ENCODE data around the gene SLC35F2.
"Not testable (repeated sequence)": the region's sequence is repeated elsewhere in the genome, so short reads cannot be mapped to it uniquely, and the experiment has no call there.

Gene SLC35F2

DNA sequence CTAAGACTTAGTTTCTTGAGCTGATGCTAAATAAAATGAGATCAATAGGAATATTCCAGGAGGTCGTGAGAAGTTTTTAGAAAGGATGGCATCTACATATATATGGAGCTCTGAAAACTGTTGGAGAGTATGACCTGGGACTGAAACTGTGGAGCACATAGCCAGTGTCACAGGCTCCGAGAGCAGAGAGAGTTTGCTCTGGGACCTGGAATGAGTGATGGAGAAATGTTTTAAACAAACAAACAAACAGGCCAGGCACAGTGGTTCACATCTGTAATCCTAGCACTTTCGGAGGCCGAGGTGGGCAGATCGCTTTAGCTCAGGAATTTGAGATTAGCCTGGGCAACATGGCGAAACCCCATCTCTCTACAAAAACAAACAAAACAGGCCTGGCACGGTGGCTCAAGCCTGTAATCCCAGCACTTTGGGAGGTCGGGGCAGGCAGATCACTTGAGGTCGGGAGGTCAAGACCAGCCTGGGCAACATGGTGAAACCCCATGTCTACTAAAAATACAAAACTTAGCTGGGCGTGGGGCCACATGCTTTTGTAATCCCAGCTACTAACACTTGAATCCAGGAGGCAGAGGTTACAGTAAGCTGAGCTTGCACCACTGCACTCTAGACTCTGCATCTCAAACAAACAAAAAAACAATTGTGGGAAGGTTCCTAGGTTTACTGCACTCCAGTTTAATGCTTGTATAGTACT lies 67.1 kb downstream of the SLC35F2 start:
- DNase-seq (ENCODE audit: low read depth in 2 of 3, low spot score in 2 of 3), result no peak

DNA sequence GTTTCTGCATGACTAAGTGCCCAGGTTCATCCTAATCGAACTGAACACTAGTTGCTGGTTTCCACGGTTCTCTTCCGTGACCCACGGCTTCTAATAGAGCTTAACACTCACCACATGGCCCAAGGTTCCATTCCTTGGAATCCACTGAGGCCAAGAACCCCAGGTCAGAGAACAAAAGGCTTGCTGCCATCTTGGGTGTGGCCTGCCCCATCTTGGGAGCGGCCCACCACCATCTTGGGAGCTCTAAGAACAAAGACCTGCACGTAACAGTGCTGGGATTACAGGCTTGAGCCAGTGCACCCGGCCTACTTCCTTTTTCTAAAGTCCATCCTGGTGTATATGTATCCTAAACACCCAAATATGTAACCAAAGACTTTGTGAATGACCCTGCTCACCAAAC lies 68.8 kb downstream of the SLC35F2 start:
- no peak for DNase-seq (ENCODE audit: low read depth in 2 of 3, low spot score in 2 of 3)

DNA sequence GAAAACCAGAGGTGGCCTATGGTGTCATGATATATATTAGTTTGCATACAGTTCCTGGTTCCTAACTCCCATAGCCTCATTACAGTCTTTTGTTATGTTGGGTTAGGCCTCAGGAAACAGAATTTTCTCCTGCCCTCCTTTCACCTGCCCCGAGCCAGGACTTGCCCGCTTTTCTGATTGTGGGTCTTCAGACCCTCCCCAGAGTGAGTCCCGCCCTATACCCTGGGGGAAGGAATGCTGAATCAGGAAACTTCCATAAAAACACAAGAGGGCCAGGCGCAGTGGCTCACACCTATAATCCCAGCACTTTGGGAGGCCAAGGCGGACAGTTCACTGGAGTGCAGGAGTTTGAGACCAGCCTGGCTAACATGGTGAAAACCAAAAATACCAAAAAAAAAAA lies 70.9 kb downstream of the SLC35F2 start:
- no peak for DNase-seq (ENCODE audit: low read depth in 2 of 3, low spot score in 2 of 3)

DNA sequence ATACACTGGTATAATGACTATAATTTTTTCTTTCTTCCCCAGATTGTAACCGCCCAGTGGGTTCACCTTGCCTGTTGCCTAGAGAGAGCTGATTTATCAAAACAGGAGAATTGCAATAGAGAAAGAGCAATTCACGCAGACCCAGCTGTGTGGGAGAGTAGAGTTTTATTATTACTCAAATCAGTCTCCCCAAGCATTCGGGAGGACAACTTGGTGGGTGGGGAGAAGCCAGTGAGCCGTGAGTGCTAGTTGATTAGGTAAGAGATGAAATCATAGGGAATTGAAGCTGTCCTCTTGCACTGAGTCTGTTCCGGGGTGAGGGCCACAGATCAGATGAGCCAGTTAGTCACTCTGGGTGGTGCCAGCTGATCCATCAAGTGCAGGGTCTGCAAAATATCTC lies 73.2 kb downstream of the SLC35F2 start:
- peak in 1 of 3 experiments; percentile 2 for DNase-seq (ENCODE audit: low read depth in 2 of 3, low spot score in 2 of 3)

DNA sequence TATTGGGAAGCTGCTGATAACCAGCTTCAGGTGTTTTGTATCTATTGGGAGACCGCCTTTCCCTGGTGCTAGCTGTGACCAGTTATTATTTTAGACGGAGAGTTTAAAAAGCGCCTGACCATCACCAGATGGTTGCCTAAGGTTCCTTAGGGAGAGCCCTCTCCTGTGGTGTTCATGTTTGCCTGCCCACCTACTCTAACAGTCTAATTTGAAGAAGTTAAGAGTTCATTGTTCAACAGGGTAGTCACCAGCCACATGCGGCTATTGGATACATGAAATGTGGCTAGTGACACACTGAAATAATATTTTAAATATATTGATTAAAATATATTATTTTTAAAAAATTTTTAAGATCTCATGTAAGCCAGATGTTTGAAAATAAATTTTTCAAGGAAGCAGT lies 75.5 kb downstream of the SLC35F2 start:
- DNase-seq (ENCODE audit: low read depth in 2 of 3, low spot score in 2 of 3), result no peak

DNA sequence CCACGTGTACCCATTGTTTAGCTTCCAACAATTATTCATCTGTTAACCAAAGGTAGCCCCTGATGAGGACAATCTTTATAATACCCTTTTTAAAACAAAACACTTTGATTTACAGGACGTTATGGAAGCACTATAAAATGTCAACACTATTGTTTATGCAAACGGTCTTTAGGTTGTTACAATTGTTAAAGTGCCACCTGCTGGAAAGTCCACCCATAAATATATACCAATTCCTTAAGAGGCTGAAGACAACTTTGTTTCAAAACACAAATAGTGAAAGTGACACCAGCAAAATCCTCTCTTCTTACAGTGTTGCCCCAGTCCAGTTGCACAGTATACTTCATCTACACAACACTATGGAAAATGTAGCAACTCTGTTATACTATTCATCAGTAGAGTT lies 77.8 kb downstream of the SLC35F2 start:
- DNase-seq (ENCODE audit: low read depth in 2 of 3, low spot score in 2 of 3), result no peak

DNA sequence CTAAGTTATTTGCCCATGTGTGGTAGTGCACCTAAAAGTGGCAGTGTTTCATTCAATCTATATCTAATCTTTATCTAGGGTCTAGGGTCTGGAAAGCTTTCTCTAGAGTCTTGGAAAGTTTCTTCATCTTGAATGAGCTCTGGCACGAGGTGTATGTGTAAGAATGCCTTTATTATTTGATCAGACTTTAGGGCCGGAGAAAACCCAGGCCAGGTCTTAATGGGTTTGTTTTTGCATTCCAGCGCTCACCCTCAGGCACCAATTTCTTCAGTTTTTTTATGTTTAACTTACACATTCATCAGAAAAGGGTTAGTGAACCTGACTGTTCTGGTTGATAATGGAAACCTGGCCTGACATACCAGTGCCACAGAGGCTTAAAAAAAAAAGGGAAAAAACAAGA lies 78.5 kb downstream of the SLC35F2 start:
- DNase-seq (ENCODE audit: low read depth in 2 of 3, low spot score in 2 of 3), result no peak

DNA sequence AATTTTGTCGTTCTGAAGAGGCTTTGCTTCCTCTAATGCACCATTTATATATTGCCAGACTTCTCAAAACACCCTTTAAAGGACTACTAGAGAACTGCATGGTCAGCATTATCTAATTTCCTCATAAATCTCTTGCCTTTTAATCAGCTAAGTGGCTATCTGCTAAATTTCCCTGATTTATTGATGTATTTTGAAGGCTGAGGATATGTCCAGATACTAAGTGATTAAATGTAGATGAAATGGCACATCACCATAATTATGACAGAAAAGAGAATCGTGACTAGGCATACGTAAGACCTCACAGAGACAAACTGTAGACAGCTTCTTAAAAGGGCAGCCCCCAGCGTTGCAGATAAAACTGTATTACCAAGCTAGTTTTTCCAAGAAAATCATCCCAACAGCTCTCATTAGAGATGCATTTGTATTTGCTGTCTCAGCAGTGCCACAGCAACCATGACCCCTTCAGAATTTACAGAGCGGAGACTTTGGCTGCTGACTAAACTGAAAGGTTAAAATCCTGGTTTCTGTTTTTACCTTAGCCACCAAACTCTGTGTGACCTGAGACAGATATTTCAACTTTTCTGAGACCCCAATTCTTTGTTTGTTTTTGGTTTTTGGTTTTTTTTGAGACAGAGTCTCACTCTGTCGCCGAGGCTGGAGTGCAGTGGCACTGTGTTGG lies 79.6 kb downstream of the SLC35F2 start:
- no peak for DNase-seq (ENCODE audit: low read depth in 2 of 3, low spot score in 2 of 3)

DNA sequence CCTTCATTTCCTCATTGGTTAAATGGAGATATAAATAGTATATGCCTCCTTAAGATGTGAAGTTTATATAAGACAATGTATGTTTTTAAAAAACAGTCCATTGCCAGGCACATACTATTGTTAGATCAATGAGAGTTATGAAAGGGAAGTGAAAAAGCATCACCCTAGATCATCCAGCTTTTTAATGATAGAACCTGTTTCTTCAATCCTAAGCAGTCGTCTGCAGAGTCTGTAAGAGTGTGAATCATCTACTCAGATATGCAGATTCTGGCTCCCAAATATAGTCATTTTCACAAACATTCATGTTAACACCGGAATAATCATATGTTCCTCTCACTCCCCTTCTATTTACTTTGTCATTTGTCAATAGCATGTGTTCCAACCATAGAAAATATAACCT lies 81.5 kb downstream of the SLC35F2 start:
- DNase-seq (ENCODE audit: low read depth in 2 of 3, low spot score in 2 of 3), result no peak

DNA sequence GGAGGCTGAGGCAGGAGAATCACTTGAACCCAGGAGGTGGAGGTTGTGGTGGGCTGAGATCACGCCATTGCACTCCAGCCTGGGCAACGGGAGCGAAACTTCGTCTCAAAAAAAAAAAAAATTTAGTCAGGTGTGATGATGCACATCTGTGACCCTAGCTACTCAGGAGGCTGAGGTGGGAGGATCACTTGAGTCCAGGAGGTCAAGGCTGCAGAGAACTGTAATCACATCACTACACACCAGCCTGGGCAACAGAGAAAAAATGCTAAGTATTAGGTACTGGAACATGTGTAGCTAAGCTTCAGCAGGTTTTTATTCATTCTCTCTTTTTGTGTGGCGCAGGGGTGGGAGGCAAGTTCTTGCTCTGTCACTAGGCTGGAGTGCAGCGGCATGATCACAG lies 82.5 kb downstream of the SLC35F2 start:
- no peak for DNase-seq (ENCODE audit: low read depth in 2 of 3, low spot score in 2 of 3)

DNA sequence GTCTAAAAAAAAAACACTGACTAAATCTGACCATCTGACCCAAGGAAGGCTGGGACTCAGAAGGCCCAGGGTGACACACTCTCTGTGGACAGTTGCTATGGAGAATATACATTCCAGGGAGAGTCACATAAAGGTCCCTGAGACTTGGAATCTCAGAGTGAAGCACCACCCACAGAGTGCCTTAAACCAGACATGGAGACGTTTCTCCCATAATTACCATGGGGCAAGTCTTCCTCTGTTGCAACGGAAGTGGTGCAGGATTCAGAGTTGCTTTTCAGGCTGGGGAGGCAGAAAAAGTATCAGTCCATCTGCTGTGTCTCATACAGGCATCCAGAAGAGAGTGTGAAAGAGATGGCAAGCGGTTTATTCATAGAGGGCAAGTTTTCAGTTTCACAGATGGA lies 88.0 kb downstream of the SLC35F2 start:
- DNase-seq (ENCODE audit: low read depth in 2 of 3, low spot score in 2 of 3), result no peak

DNA sequence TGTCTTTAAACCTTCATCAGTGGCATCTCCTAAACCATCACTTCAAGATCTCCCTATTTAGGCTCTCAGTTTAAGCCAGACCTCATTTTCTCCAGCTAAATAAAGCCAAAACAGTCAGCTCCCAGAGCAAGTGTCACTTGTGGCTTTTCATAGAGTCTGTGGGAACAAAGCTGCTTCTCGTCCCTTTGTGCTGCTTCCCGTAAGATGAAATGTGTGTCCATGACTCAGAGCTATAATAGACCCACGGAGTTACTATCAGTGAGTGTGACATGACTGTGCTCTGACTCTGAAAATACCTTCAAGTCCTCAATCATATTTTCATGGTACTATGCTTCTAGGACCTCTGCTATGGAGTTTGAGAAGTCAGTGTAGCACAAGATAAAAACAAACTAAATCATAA lies 89.4 kb downstream of the SLC35F2 start:
- DNase-seq (ENCODE audit: low read depth in 2 of 3, low spot score in 2 of 3), result no peak

DNA sequence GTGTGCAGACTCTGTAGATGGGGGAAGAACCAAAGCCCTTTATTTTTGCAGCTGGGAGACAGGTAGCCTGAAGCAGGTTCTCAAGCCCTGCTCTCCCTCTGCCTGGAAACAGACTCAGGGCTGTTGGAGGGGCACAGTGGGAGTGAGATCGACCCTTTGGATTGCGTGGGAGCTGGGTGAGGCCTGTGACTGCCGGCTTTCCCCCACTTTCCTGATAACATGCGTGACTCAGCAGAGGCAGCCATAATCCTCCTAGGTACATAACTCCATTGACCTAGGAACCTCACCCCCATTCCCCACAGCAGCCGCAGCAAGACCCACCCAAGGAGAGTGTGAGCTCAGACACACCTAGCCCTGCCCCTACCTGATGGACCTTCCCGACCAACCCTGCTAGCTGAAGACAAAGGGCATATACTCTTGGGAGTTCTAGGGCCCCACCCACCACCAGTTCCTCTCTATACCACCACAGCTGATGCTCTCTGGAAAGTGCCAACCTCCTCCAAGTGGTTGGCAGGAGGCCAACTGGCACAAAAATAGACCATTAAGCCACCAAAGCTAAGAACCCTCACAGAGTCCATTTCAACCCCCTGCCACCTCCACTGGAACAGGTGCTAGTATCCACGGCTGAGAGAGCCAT lies 99.8 kb downstream of the SLC35F2 start:
- not testable (repeated sequence) for DNase-seq (ENCODE audit: low read depth in 2 of 3, low spot score in 2 of 3)

DNA sequence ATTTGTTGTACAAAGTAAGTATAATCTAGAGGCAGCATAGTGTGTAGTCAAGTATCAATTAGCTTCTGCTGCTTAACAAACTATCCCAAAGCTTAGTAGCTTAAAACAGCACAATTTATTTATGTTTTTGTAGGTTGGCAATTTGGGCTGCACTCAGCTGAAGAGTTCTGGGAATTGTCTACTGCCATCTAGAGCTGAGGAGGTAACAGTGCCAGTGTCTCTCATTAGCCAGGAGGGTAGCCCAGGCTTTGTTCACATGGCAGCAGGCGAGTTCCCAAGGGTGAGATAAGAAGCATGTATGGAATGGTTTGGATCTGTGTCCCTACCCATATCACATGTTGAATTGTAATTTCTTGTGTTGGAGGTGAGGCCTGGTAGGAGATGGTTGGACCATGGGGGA lies 100.9 kb downstream of the SLC35F2 start:
- no peak for DNase-seq (ENCODE audit: low read depth in 2 of 3, low spot score in 2 of 3)

DNA sequence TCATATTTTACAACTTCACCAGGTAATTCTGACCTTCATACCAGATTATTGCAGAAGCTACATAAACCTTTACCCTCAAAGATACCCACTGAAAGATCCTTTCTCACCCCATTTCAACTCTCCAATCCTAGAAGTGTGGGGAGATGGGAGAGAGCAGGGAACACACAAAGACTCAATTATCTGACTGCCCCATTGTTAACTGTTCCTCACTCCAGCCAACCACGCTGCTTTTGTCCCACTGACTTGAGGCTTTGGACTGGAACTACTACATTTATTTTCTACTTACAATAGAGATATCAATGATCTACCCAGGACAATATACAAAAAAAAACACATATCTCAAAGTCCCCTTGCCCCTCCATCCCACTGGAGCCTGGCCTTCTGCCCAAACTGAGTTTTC lies 102.0 kb downstream of the SLC35F2 start:
- no peak for DNase-seq (ENCODE audit: low read depth in 2 of 3, low spot score in 2 of 3)

DNA sequence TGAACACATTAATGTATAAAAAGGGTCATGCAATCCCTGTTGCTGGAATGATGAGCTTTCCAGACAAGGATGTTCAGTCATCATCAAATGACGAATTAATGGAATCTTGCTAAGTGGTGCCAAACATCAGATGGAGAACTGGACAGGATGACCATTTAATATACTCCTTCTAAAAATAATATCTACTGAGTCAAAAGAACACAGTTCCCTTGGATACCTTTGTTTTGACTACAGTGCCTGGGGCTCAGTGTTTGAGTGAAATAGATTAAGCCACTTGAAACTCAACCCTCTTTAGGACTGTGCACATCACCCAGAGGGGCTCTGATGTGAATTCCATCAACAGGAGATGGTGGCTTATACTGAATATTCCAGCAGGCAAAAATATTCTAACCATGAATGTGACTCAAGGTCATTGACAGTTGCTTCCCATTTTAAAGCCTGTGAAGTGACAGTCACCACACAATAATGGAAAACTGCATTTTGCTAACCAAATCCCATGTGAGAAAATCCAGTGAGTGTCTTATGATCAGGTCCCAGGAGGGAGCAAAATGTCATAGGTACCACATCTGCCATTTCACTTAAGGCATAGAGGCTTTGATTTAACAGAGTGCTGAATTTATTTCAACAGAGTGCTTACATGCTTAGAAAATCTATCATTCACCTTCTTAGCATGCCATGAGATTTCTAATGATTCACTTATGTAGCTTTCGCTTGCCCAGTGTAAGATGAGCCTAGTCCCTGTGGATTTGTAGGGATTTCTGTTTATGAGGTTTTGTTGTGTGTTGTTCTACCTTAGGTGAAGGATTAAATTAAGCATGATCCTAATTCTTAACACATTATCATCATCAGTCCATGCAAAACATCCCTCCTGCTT lies 105.4 kb downstream of the SLC35F2 start:
- DNase-seq (ENCODE audit: low read depth in 2 of 3, low spot score in 2 of 3), result no peak

DNA sequence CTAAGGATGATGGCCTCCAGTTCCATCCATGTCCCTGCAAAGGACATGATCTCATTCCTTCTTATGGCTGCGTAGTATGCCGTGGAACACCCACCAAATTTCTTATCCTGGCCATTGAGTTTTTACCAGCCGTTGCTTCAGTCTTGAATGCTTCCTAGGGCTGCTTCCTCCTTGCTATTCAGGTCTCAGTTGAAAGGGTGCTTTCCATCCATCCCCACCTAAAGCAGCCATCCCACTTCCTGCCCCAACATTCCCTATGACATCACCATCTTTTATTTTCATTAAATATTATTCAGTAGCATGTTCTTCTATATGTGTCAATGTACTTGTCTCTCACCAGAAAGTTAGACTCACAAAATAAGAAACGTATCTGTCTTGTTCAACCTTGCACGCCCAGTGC lies 106.1 kb downstream of the SLC35F2 start:
- no peak for DNase-seq (ENCODE audit: low read depth in 2 of 3, low spot score in 2 of 3)

DNA sequence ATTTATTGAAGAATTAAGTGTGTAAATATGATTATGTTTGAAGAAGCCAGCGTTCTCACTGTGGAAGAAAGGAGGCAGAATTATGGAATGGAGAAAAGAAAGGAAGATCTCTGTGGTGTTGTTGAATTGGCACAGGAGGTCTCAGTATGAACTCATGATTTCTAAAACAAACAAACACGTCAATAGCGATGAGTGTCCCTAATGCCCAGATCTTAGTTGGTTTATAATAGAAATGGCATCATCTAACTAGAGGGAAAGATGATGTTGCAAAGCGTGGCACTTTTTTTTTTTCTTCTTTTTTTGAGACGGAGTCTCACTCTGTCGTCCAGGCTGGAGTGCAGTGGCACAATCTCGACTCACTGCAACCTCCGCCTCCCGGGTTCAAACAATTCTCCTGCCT lies 107.5 kb downstream of the SLC35F2 start:
- DNase-seq (ENCODE audit: low read depth in 2 of 3, low spot score in 2 of 3), result no peak

DNA sequence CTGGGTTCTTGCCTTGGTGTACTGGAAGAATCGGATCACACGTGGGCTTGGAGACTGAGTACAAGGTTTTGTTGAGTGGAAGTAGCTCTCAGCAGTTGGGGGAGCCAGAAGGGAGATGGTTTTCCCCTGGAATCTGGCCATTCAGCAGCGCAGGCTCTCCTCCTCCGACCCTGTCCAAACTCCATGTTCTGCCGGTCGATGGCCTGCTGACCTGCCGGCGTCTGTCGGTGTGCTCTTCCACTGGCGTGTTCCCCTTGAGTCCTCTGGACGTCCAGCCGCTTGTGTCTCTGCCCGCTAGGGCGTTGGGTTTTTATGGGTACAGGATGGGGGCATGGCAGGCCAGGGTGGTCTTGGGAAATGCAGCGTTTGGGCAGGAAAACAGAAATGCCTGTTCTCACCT lies 108.3 kb downstream of the SLC35F2 start:
- no peak for DNase-seq (ENCODE audit: low read depth in 2 of 3, low spot score in 2 of 3)

DNA sequence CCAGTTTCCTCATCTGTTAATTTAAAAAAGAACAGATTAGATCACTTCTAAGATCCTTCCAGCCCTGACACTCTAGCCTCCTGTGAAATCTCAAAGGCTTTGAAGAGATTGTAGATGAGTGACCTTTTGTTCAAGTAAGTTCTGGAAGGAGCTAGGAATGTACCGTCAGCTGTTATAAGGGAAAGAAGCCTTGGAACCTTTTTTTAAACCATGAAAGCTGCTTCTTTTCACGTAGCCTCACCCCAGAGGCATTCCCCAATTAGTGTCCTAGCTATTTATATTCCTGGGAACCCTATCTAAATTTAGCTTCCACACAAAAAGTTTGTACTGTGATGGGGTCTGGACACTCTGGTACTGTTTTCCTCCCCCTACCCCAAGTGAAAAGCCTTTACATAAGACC lies 111.0 kb downstream of the SLC35F2 start:
- no peak for DNase-seq (ENCODE audit: low read depth in 2 of 3, low spot score in 2 of 3)

DNA sequence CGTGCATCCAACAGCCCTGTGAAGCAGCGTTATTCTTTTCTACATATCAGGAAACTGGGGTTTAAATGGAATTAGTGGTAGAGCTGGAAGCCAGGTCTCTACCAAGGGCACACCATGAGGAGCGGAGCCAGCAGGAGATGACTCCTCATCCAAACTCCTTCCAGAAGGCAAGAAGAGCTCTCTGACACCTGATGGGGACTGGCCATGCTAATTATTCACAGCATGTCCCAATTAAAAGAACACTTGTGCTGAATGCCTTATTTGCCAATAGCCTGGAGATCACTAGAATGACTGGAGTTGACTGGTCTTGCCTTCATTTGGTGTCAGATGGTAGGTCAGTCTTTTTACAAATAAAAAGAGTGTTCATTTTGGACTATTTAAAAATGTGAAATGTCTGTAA lies 113.9 kb downstream of the SLC35F2 start:
- no peak for DNase-seq (ENCODE audit: low read depth in 2 of 3, low spot score in 2 of 3)

DNA sequence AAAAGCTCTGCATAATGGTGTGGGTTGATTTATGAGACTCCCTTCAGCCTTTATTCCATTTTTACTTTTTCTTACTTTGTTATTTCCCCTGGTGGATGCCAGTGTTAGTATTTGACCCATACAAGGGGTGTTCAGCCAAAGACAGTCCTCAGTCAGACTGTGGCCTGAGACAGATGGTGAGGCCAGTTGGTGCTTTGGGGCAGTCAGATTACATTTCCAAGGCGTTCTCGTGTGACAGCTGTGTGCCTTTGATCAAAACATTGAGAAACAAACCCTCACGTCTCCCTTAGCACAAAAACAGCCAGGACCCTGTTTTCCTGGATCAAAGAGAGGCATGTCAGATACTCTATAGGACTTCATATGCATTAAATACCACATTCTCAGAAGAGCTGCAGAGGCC lies 115.4 kb downstream of the SLC35F2 start:
- no peak for DNase-seq (ENCODE audit: low read depth in 2 of 3, low spot score in 2 of 3)

All from activated CD8-positive, alpha-beta memory T cell treated with anti-CD3 and anti-CD28 coated beads for 48 hours (primary cell).